A673 (cell line): ENCODE results near the gene LMAN1L. TPM values are rescaled to one million over a fixed set of nuclear protein-coding genes. Genes with fewer than 3 reads are reported as not detected.

Source experiments
- BruUV-seq: library from RNA; stranded (reverse); fragments of 400-500 nt; replicated peaks from 2 replicates; lab custom pipeline; 2021; lab: Mats Ljungman, UMichigan
- CTCF ChIA-PET: fragments of 300-600 bp; sonication (Branson Sonifier 250); formaldehyde crosslinking; loops from one replicate; lab custom pipeline; 2022; ENCODE audit warnings: antibody characterized with exemption; lab: Charles Lee
- POLR2A ChIA-PET: fragments of 300-600 bp; sonication (Branson Sonifier 250); formaldehyde crosslinking; loops from one replicate; lab custom pipeline; 2022; ENCODE audit warnings: antibody characterized with exemption; ENCODE audit not compliant: low non-redundant PET; lab: Charles Lee
- DNase-seq: peaks from one replicate; pipeline ENCODE4 v3.0.0-alpha.2; 2015; ENCODE audit warnings: low spot score
- H3K27ac ChIP-seq: fragments of 200-600 bp; sonication (generic); 2 replicates; pipeline ENCODE4 v1.5.1; 2016; ENCODE audit warnings: mixed run types, low read depth, mild to moderate bottlenecking, mixed read lengths, antibody characterized with exemption, low read length; ENCODE audit not compliant: poor library complexity, severe bottlenecking
- H3K27me3 ChIP-seq: fragments of 200-600 bp; sonication (generic); replicated peaks from 2 replicates; pipeline ENCODE4 v1.6.1; 2017; ENCODE audit warnings: mixed run types, low read depth, mild to moderate bottlenecking, mixed read lengths, antibody characterized with exemption, low read length; ENCODE audit not compliant: insufficient read depth, poor library complexity
- H3K36me3 ChIP-seq: fragments of 200-600 bp; sonication (generic); 2 replicates; pipeline ENCODE4 v1.6.1; 2016; ENCODE audit warnings: mixed run types, mild to moderate bottlenecking, mixed read lengths, antibody characterized with exemption, low read length; ENCODE audit not compliant: insufficient read depth, poor library complexity, severe bottlenecking
- H3K4me1 ChIP-seq: fragments of 200-600 bp; sonication (generic); 2 replicates; pipeline ENCODE4 v1.6.1; 2017; ENCODE audit warnings: mixed run types, mild to moderate bottlenecking, mixed read lengths, antibody characterized with exemption, low read length; ENCODE audit not compliant: insufficient read depth, poor library complexity, severe bottlenecking
- H3K4me3 ChIP-seq: fragments of 200-600 bp; sonication (generic); 2 replicates; pipeline ENCODE4 v1.5.1; 2016; ENCODE audit warnings: low read depth, mixed run types, mild to moderate bottlenecking, mixed read lengths, low read length; ENCODE audit not compliant: poor library complexity, severe bottlenecking
- H3K9me3 ChIP-seq: fragments of 200-600 bp; sonication (generic); 2 replicates; pipeline ENCODE4 v1.6.1; 2016; ENCODE audit warnings: mixed run types, low read depth, mild to moderate bottlenecking, mixed read lengths, antibody characterized with exemption, low read length; ENCODE audit not compliant: poor library complexity, severe bottlenecking
- EZH2 ChIP-seq: fragments of 200-600 bp; sonication (generic); IDR thresholded peaks from 2 replicates; pipeline ENCODE4 v1.6.1; 2017; ENCODE audit warnings: borderline replicate concordance, low read depth, mild to moderate bottlenecking, mixed read lengths, antibody characterized with exemption, low read length; ENCODE audit not compliant: poor library complexity, severe bottlenecking
- intact Hi-C: fragments of 100-400 bp; cut with micrococcal nuclease; formaldehyde crosslinking; loops from one replicate; pipeline ENCODE4 v1.10.0; 2022; ENCODE audit not compliant: unreplicated experiment
- total RNA-seq: library from RNA; stranded (reverse); gene quantifications from 2 replicates; pipeline ENCODE4 v1.2.3, GENCODE V29; 2021
- TF ChIP-seq, protein P1 (sequence below): fragments of 300-800, 200-600 bp; sonication (generic); conservative IDR thresholded peaks from 2 replicates; pipeline ENCODE4 v1.5.1; 2017; ENCODE audit warnings: low read depth, mild to moderate bottlenecking, antibody characterized with exemption, low read length, moderate library complexity, mixed read lengths

The LMAN1L gene
- total RNA-seq, 1 experiment from 2014 or later = 0.80 TPM

DNA sequence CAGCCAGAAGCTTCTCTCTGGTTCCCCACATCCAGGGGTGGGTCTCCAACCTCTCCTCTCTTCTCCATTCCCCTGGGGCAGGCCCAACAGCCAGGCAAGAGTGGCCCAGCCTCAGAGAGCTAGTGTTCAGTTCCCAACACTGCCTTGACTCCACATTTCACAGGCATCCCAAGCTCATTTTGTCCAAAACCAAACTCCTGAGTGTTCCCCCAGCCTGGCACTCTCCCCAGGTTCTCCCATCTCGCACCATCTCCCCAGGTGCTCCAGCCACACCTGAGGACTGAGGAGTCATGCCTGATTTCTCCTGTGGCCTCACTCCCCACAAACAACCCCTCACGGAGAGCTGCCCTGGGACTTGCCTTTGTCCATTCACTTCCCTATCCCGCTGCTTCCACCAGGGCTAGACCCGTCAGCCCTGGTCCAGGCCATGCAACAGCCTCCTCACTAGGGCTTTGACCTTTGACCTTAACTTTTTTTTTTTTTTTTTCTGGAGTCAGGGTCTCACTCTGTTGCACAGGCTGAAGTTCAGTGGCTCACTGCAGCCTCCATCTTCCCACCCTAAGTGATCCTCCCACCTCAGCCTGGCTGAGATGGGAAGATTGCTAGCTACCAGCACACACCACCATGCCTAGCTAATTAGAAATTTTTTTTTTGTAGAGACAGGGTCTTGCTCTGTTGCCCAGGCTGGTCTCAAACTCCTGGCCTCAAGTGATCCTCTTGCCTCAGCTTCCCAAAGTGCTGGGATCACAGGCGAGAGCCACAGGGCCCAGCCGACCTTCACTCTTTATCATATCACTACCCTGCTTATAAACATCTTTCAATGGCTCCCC, 34.7 kb upstream of the LMAN1L start:
- peaks cover 51% of the 10 kb centered on the region for H3K4me1 ChIP-seq
- no TSS peak for BruUV-seq
- DNase-seq = no peak
- no peak overlapping the region for H3K4me3 ChIP-seq
- POLR2A ChIA-PET = interaction anchor here (0.6 kb wide), 1 partner anchor 237 kb away, joined by 6 read pairs; the partner anchor contains the start of gene ARID3B
- H3K36me3 ChIP-seq = no peaks in the 10 kb centered on the region
- peak overlapping the region; percentile 81 for H3K27ac ChIP-seq
- TF ChIP-seq, protein P1, sequence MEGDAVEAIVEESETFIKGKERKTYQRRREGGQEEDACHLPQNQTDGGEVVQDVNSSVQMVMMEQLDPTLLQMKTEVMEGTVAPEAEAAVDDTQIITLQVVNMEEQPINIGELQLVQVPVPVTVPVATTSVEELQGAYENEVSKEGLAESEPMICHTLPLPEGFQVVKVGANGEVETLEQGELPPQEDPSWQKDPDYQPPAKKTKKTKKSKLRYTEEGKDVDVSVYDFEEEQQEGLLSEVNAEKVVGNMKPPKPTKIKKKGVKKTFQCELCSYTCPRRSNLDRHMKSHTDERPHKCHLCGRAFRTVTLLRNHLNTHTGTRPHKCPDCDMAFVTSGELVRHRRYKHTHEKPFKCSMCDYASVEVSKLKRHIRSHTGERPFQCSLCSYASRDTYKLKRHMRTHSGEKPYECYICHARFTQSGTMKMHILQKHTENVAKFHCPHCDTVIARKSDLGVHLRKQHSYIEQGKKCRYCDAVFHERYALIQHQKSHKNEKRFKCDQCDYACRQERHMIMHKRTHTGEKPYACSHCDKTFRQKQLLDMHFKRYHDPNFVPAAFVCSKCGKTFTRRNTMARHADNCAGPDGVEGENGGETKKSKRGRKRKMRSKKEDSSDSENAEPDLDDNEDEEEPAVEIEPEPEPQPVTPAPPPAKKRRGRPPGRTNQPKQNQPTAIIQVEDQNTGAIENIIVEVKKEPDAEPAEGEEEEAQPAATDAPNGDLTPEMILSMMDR = no peak
- TF ChIP-seq EZH2 = no peak
- no peaks in the 10 kb centered on the region for H3K9me3 ChIP-seq
- CTCF ChIA-PET = interaction anchor here (0.7 to 1.4 kb wide), 5 partner anchors 8 to 173 kb away, joined by 3 to 6 read pairs (median 5); no protein-coding TSS in a partner anchor
- intact Hi-C loops = loop anchor here (10.0 kb wide), 1 partner anchor 427 kb away; the partner anchor contains the start of gene C15orf39
- no peaks in the 10 kb centered on the region for H3K27me3 ChIP-seq

DNA sequence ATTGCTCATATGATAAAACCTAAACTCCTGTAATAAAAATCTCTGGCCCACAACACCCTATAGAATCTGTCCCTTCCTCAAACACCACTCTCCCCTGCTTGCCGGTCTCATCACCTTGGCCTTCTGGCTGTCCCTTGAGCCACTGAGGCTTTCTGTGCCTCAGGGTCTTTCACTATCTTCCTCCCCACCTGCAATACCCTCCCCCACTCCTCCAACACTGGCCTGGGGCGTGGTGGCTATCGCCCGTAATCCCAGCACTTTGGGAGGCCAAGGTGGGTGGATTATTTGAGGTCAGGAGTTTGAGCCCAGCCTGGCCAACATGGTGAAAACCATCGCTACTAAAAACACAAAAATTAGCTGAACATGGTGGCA, 34.0 kb upstream of the LMAN1L start:
- ChIA-PET CTCF (interaction anchor here (1.0 kb wide), 1 partner anchor 10 kb away, joined by 3 read pairs; no protein-coding TSS in a partner anchor), POLR2A (no interaction called here)
- no peaks in the 10 kb centered on the region for H3K36me3 ChIP-seq
- H3K27ac ChIP-seq = peak overlapping the region; percentile 81
- H3K9me3 ChIP-seq = no peaks in the 10 kb centered on the region
- no peak overlapping the region for H3K4me3 ChIP-seq
- no peak for TF ChIP-seq EZH2
- TF ChIP-seq, protein P1 = no peak
- BruUV-seq = no TSS peak
- intact Hi-C loops = loop anchor here (10.0 kb wide), 1 partner anchor 426 kb away; the partner anchor contains the start of gene C15orf39
- H3K27me3 ChIP-seq = no peaks in the 10 kb centered on the region
- no peak for DNase-seq
- H3K4me1 ChIP-seq = peaks cover 50% of the 10 kb centered on the region

DNA sequence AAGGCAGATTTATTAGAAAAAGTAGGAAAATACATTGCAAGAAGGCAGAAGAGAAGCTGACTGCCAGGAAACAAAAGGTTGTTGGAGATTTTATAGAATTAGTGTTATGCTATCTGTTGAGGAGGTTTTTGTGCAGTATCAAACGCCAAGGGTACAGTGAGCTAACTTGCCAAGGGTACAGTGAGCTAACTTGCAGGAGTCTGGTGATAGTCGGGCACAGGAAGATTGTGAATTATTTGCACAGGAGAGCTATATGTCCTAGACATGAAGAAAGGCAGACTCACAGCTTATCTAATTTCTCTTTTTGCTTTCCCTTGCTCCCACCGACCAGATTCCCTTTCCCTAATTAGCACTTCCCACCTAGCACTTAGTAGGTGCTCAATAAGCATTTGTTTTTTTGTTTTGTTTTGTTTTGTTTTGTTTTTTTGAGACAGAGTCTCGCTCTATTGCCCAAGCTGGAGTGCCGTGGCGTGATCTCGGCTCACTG, 33.4 kb upstream of the LMAN1L start:
- Histone ChIP-seq H3K27ac (no peak overlapping the region), H3K27me3 (no peaks in the 10 kb centered on the region), H3K4me3 (no peak overlapping the region), H3K9me3 (no peaks in the 10 kb centered on the region), H3K4me1 (peaks cover 50% of the 10 kb centered on the region), H3K36me3 (no peaks in the 10 kb centered on the region)
- POLR2A ChIA-PET = no interaction called here
- intact Hi-C loops = loop anchor here (10.0 kb wide), 1 partner anchor 426 kb away; the partner anchor contains the start of gene C15orf39
- CTCF ChIA-PET = interaction anchor here (0.9 kb wide), 1 partner anchor 8 kb away, joined by 4 read pairs; no protein-coding TSS in a partner anchor
- BruUV-seq = no TSS peak
- TF ChIP-seq, protein P1 = no peak
- no peak for TF ChIP-seq EZH2
- no peak for DNase-seq
